GM19372 (cell line): ENCODE data around the gene ANO9.

Source experiments
- ATAC-seq: cut with Tn5 transposase; IDR thresholded peaks from one replicate; pipeline ENCODE4 v1.9.1; 2021; ENCODE audit warnings: mild to moderate bottlenecking, low read depth, moderate library complexity; ENCODE audit not compliant: unreplicated experiment

ANO9 gene

GRCh38 chr11:375065-376025, 66.5 kb downstream of the ANO9 start:
- ATAC-seq, result no peak

DNA sequence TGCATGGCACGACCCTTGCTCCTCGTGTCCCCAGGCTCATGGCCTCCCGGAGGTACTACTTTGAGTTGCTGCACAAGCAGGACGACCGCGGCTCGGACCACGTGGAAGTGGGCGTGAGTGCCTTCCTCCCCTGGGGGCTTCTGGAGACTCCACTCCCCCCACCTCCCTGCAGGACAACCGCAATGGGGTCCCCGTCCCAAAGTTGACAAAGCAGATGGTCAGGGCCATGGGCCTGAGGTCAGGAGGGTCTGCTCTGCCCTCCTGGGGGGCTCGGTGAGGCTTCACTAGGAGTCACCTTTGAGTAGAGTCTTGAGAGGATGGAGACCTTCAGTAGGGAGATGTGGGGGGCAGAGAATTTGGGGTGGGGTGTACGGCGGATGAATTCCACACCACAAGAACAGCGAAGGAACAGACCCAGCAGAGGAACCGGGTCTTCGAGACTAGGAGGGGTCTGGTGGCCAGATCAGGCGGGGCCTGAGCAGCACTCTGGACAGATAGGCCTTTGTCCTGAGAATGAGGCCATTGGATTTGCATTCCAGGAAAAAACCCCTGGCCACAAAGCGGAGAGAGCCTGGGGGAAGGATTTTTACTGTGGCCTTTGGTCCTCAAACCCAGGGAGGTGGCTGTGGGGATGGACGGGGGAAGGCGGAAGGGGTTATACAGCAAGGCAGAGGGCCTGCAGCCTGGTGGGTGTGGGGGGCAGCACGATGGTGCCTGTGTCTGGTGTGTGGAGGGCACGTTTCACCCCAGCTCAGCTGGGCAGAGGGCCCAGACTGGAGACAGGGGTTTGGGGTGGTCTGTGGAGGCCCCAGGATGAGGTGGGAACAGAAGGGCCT, 67.9 kb downstream of the ANO9 start:
- ATAC-seq, result no peak

- no peak for ATAC-seq
Observed at GRCh38 chr11:372809-373715, 68.7 kb downstream of the ANO9 start.

DNA sequence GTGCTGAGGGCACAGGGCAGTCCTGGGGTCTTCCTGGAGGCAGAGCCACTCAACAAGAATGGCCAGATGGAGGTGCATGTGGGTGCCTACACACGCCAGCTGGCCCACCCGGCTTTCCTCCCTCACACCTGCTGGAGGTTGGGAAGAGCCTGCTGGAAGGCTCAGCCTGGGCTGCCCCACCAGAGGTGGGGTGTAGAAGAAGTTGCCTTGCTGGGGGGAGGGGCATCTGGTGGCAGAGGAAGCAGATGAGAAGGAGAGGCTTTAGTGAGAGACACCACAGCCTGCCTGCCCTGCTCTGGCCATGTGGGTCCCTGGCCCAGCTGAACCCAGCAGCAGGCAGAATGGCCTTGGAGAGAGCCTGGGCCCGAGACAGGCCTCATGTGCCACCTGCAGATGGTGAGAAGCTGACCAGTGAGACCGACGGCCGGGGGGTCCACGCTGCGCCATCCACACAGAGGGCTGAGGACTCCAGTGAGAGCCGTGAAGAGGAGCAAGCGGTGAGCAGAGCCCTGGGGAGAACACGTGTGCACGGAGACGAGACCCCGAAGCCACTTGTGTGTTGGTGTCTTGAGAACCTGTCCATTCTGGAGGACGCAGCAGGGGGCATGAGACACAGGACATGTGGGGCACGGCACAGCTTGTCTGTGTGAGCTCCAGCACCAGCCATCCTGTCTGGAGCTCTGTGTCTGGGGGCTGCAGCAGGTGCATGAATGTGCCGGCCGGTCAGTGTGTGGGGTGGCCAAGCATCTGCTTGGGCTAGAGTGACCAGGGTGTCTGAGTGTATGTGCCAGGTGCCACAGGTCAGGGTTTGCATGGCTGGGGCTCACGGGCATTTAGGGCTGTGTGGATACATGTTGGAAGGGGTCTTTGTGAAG, 69.9 kb downstream of the ANO9 start:
- ATAC-seq, result no peak

- ATAC-seq, result no peak
Observed at GRCh38 chr11:371051-371450, 70.8 kb downstream of the ANO9 start.

- no peak for ATAC-seq
Observed at GRCh38 chr11:370070-370941, 71.5 kb downstream of the ANO9 start.

DNA sequence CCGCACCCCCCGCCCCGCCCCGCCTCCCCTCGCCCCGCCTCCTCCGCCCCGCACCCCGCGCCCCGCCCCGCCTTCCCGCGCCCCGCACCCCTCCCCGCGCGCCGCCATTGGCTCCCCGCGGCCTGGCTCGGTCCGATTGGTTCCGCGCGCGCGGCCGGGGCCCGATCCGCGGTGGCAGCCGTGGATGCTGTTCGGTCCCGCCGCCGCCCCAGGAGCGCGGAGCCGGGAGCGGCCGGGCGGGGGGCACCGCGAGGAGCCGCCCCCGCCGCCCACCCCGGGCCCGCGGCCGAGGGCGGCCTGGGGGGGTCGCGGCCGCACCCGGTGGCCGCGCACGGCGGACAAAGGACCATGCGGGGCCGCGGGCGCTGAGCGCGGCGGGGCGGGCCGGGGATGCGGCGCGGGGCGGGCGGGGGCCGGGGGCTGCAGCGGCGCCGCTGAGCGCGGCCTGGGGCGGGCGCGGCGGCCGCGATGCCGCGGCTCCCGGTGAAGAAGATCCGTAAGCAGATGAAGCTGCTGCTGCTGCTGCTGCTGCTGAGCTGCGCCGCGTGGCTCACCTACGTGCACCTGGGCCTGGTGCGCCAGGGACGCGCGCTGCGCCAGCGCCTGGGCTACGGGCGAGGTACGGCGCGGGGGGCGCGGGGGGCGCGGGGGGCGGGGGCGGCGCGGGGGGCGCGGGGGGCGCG, 72.3 kb downstream of the ANO9 start, which contains the start of gene B4GALNT4:
B4GALNT4 (plus strand) TSS at position 164 of the 683 bp plus-strand sequence; CDS start at position 469, 305 bp downstream.
- no peak for ATAC-seq

GRCh38 chr11:368414-369335, 73.1 kb downstream of the ANO9 start:
- ATAC-seq, result no peak

GRCh38 chr11:367956-368413, 73.8 kb downstream of the ANO9 start:
- no peak for ATAC-seq
